ENCODE results near the gene RPP30.

GRCh38 chr10:90832111-90832510 is 39.7 kb upstream of the RPP30 start:
- no peak for TF ChIP-seq EZH2phosphoT487 (IDR thresholded peaks at IDR 0.05; ENCODE audit: borderline replicate concordance)
- TF ChIP-seq CTCF (conservative IDR thresholded peaks at IDR 0.05; ENCODE audit: low read length), result no peak
